Measurements from ENCODE around the gene SLCO2A1.

DNA sequence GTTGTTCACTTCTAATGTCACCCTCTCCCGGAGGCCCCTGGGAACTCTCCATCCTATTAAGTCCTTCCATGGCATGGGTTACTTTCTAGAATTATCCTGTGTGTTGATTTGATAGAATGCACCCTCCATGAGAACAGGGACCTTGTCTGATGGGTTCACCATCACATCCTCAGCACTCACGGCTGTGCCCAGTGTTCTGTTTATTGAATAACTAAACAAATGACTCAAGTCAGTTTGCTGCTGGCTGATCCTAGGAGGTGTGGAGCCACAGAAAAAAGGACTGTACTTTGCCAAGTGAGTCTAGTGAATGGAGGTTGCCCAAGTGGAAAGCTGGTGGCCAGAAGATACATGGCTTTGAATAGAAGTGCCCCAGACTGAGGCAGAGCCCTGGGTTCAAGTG lies 85.5 kb downstream of the SLCO2A1 start:
- no peak for TF ChIP-seq POLR2A (IDR thresholded peaks at IDR 0.05)
- TF ChIP-seq, protein P1, sequence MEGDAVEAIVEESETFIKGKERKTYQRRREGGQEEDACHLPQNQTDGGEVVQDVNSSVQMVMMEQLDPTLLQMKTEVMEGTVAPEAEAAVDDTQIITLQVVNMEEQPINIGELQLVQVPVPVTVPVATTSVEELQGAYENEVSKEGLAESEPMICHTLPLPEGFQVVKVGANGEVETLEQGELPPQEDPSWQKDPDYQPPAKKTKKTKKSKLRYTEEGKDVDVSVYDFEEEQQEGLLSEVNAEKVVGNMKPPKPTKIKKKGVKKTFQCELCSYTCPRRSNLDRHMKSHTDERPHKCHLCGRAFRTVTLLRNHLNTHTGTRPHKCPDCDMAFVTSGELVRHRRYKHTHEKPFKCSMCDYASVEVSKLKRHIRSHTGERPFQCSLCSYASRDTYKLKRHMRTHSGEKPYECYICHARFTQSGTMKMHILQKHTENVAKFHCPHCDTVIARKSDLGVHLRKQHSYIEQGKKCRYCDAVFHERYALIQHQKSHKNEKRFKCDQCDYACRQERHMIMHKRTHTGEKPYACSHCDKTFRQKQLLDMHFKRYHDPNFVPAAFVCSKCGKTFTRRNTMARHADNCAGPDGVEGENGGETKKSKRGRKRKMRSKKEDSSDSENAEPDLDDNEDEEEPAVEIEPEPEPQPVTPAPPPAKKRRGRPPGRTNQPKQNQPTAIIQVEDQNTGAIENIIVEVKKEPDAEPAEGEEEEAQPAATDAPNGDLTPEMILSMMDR (IDR thresholded peaks at IDR 0.05): no peak
- TF ChIP-seq POLR2AphosphoS5 (IDR thresholded peaks at IDR 0.05): no peak

All from gastroesophageal sphincter (tissue), 3 donors.